ENCODE measurements around the gene ADAMTS14.

ADAMTS14 gene

DNA sequence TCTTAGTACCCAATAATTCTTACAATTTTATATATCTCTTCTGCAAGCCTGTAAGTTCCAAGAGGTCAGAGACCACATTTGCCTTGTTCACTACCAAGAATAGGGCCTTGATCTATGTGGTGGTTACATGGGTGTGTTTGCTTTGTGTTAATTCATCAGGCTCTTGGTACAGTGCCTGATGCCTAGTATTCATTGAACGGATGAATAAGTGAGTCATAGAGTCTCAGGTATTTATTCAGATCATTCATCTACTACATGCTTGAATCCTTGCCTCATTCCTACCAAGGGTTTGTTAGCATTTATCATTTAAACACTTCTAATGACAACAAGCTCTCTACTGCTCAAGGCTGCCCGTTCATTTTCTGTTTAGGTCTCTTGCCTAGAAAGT lies 132.1 kb downstream of the ADAMTS14 start (continued):
- TF ChIP-seq, protein P1, sequence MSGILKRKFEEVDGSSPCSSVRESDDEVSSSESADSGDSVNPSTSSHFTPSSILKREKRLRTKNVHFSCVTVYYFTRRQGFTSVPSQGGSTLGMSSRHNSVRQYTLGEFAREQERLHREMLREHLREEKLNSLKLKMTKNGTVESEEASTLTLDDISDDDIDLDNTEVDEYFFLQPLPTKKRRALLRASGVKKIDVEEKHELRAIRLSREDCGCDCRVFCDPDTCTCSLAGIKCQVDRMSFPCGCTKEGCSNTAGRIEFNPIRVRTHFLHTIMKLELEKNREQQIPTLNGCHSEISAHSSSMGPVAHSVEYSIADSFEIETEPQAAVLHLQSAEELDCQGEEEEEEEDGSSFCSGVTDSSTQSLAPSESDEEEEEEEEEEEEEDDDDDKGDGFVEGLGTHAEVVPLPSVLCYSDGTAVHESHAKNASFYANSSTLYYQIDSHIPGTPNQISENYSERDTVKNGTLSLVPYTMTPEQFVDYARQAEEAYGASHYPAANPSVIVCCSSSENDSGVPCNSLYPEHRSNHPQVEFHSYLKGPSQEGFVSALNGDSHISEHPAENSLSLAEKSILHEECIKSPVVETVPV (CRISPR knock-in tag; IDR thresholded peaks at IDR 0.05): no peak

DNA sequence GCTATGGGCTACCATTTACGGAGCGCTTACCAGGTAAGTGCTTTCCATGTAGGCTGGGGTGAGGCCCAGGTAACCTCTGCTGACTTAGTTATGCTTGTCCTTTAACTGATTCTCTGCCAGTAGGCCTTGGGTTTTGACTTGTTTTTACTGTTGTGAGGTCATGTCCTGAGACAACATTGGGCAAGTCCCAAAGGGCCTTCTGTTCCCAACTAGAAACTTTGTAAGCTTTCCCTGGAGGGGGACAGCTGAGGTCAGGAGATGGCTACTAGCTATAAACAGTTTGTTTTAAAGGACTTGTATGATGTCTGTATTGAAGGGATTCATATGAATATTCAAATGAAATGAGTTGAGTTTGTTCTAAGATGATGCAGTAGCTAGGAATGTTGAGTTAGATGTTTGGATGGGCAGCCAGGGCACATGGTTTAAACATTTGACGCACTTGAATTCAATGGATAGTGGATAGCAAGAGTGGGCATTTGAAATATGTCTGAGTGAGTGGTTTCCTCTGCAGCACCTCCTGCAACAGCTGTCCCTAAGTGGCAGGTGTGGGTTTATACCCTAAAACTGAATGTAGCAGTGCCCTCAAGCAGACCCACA lies 133.4 kb downstream of the ADAMTS14 start:
- no peak for TF ChIP-seq ZC3H10 (CRISPR knock-in tag; IDR thresholded peaks at IDR 0.05)
- ATAC-seq: no peak

DNA sequence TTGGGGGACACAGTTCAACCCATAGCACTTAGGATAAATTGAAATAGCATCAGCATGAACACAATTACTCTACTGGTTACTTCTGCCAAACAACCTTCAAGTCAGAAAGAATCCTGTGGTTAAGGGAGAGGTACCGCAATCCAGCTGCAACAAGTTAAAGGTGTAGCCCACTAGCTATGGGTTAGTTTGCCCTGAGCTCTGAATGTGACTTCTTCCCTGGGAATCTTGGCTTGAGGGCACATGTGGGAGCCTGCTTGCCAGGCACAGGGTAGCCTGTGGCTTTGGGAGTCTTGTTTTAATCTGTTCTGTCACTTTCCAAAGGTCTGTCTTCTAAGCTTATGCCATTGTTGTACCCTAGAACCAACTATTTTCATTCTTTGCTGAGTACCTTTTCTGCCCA lies 134.5 kb downstream of the ADAMTS14 start:
- TF ChIP-seq PPARA (CRISPR knock-in tag; IDR thresholded peaks at IDR 0.05; ENCODE audit: borderline replicate concordance): no peak
- TF ChIP-seq ZNF565 (CRISPR knock-in tag; conservative IDR thresholded peaks at IDR 0.05; ENCODE audit: low read depth): no peak
- no peak for TF ChIP-seq TCF4 (CRISPR knock-in tag; IDR thresholded peaks at IDR 0.05; ENCODE audit: borderline replicate concordance)
- TF ChIP-seq ZFP30 (CRISPR knock-in tag; IDR thresholded peaks at IDR 0.05): no peak
- TF ChIP-seq, protein P2, sequence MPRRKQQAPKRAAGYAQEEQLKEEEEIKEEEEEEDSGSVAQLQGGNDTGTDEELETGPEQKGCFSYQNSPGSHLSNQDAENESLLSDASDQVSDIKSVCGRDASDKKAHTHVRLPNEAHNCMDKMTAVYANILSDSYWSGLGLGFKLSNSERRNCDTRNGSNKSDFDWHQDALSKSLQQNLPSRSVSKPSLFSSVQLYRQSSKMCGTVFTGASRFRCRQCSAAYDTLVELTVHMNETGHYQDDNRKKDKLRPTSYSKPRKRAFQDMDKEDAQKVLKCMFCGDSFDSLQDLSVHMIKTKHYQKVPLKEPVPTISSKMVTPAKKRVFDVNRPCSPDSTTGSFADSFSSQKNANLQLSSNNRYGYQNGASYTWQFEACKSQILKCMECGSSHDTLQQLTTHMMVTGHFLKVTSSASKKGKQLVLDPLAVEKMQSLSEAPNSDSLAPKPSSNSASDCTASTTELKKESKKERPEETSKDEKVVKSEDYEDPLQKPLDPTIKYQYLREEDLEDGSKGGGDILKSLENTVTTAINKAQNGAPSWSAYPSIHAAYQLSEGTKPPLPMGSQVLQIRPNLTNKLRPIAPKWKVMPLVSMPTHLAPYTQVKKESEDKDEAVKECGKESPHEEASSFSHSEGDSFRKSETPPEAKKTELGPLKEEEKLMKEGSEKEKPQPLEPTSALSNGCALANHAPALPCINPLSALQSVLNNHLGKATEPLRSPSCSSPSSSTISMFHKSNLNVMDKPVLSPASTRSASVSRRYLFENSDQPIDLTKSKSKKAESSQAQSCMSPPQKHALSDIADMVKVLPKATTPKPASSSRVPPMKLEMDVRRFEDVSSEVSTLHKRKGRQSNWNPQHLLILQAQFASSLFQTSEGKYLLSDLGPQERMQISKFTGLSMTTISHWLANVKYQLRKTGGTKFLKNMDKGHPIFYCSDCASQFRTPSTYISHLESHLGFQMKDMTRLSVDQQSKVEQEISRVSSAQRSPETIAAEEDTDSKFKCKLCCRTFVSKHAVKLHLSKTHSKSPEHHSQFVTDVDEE (CRISPR knock-in tag; IDR thresholded peaks at IDR 0.05): no peak
- TF ChIP-seq, protein P1 (CRISPR knock-in tag; IDR thresholded peaks at IDR 0.05): no peak
- no peak for TF ChIP-seq ESRRG (CRISPR knock-in tag; IDR thresholded peaks at IDR 0.05)
- no peak for TF ChIP-seq OSR1 (CRISPR knock-in tag; IDR thresholded peaks at IDR 0.05)
- TF ChIP-seq ZNF8 (CRISPR knock-in tag; IDR thresholded peaks at IDR 0.05): no peak
- no peak for TF ChIP-seq GLIS3 (CRISPR knock-in tag; IDR thresholded peaks at IDR 0.05)
- ATAC-seq: no peak

DNA sequence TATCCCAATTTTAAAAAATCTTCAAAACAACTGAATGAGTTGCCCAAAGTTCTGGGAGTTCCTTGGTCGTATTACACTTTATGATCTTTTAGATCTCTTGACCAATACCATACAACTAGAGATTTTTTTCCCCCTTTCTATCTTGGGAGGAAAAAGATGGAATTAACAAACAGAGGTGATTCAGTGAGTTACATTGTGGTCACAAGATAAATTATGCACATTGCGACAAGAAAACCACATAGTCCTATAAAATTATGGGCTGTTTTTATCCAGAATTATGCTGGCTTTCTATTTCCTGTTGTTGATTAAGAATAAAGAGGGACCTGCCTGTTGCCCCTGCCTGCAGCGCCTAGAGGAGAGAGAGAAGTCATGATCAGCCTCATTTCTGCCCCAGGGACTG lies 135.2 kb downstream of the ADAMTS14 start:
- no peak for TF ChIP-seq ZFP30 (CRISPR knock-in tag; IDR thresholded peaks at IDR 0.05)
- TF ChIP-seq ZNF8 (CRISPR knock-in tag; IDR thresholded peaks at IDR 0.05): no peak
- TF ChIP-seq TCF4 (CRISPR knock-in tag; IDR thresholded peaks at IDR 0.05; ENCODE audit: borderline replicate concordance): no peak
- TF ChIP-seq, protein P2 (CRISPR knock-in tag; IDR thresholded peaks at IDR 0.05): no peak
- no peak for TF ChIP-seq RARB (CRISPR knock-in tag; IDR thresholded peaks at IDR 0.05)
- no peak for ATAC-seq

DNA sequence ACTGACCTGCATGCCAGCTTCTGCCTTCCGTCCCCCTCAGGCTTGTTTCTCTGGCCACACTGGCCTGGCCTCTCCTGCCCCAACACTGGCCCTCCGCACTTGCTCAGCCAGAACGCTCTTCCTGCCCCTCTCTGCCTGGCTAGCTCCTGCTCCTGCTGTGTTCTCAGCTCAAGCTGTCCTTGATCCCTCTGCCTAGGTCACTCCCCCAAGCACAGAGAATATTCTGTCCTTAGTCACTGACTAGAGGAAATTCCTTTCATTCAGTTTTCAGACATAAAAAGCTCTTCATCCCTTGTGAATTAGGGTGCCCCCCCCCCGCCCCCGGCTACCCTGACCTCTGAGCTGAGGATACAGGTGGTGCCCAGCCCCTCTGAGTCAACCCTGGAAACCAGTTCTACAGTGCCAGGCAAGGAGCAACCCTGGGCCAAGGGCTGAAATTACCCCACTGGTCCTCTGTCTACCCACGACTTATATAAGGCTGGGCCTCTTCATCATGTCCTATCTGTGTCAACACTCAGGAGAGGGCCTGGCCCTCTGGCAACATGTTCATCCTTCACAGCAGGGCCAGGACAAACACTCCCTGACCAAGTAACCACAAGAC lies 136.8 kb downstream of the ADAMTS14 start:
- ATAC-seq: no peak
- TF ChIP-seq BACH2 (CRISPR knock-in tag; IDR thresholded peaks at IDR 0.05; ENCODE audit: borderline replicate concordance): no peak
- TF ChIP-seq ZNF8 (CRISPR knock-in tag; IDR thresholded peaks at IDR 0.05): no peak
- no peak for TF ChIP-seq ARNTL (CRISPR knock-in tag; IDR thresholded peaks at IDR 0.05; ENCODE audit: borderline replicate concordance, low read depth)
- no peak for TF ChIP-seq ZNF70 (CRISPR knock-in tag; IDR thresholded peaks at IDR 0.05)
- TF ChIP-seq, protein P3, sequence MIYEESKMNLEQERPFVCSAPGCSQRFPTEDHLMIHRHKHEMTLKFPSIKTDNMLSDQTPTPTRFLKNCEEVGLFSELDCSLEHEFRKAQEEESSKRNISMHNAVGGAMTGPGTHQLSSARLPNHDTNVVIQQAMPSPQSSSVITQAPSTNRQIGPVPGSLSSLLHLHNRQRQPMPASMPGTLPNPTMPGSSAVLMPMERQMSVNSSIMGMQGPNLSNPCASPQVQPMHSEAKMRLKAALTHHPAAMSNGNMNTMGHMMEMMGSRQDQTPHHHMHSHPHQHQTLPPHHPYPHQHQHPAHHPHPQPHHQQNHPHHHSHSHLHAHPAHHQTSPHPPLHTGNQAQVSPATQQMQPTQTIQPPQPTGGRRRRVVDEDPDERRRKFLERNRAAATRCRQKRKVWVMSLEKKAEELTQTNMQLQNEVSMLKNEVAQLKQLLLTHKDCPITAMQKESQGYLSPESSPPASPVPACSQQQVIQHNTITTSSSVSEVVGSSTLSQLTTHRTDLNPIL (CRISPR knock-in tag; IDR thresholded peaks at IDR 0.05; ENCODE audit: low read depth): no peak
- no peak for TF ChIP-seq ZNF565 (CRISPR knock-in tag; conservative IDR thresholded peaks at IDR 0.05; ENCODE audit: low read depth)
- no peak for TF ChIP-seq ESRRG (CRISPR knock-in tag; IDR thresholded peaks at IDR 0.05)

Data from SK-N-SH treated with all-trans-retinoic acid at 6 μM for 48 hours (cell line).